Right lobe of liver (tissue), 6 donors: ENCODE results near the gene PSMD3. TPM values are rescaled to one million over a fixed set of nuclear protein-coding genes. Genes with fewer than 3 reads are reported as not detected.
"Not testable (repeated sequence)": the region's sequence is repeated elsewhere in the genome, so short reads cannot be mapped to it uniquely, and the experiment has no call there.

Experiments used
- ATAC-seq, 4 donors: fragments of 200-7000 bp; cut with Tn5 transposase; one replicate each; pipeline ENCODE4 v1.9.1; 2020; ENCODE audit warnings: mild to moderate bottlenecking in 4 of 4, moderate library complexity in 4 of 4
- DNase-seq, 3 donors: peaks; one replicate each; pipeline ENCODE4 v3.0.0-alpha.2; 2020
- H3K27ac ChIP-seq, 3 donors: fragments of 200-600 bp; one replicate each; pipeline ENCODE4 v1.8.0; 2022
- H3K27me3 ChIP-seq, 2 donors: fragments of 200-600 bp; one replicate each; pipeline ENCODE4 v1.8.0; 2022
- H3K36me3 ChIP-seq, 4 donors: fragments of 200-600 bp; sonication (generic) in 1 of 4; one replicate each; pipeline versions ENCODE4 v1.5.1 to v1.8.0; 2017 to 2022; ENCODE audit warnings: control low read depth in 1 of 4
- H3K4me1 ChIP-seq, 4 donors: fragments of 200-600 bp; sonication (generic) in 1 of 4; one replicate each; pipeline versions ENCODE4 v1.5.1 to v1.8.0; 2017 to 2022; ENCODE audit warnings: control low read depth in 1 of 4
- H3K4me3 ChIP-seq, 3 donors: fragments of 200-600 bp; one replicate each; pipeline ENCODE4 v1.8.0; 2022
- H3K9me3 ChIP-seq, 4 donors: fragments of 200-600 bp; sonication (generic) in 1 of 4; one replicate each; pipeline versions ENCODE4 v1.5.1 to v1.8.0; 2017 to 2022; ENCODE audit warnings: control low read depth in 1 of 4
- CTCF ChIP-seq, 4 donors: fragments of 200-600 bp in 3 of 4; fragments of 450-650 bp in 1 of 4; IDR thresholded peaks; one replicate each; pipeline versions ENCODE4 v1.5.1 to v1.8.0; 2016 to 2022; ENCODE audit warnings: antibody characterized with exemption in 4 of 4, mild to moderate bottlenecking in 2 of 4
- POLR2A ChIP-seq: fragments of 450-650 bp; IDR thresholded peaks from one replicate; pipeline ENCODE4 v1.6.1; 2017; ENCODE audit warnings: antibody characterized with exemption, mild to moderate bottlenecking
- WGBS: methylation state at CpG from one replicate; pipeline ENCODE4 v1.1.6; 2018; ENCODE audit warnings: low coverage, low lambda C conversion rate; ENCODE audit not compliant: insufficient coverage; ENCODE audit errors: missing lambda C conversion rate; 5-methylcytosine and 5-hydroxymethylcytosine counted together
- intact Hi-C, 2 donors: fragments of 100-400 bp; cut with DNase I; formaldehyde crosslinking; loops; one replicate each; pipeline versions ENCODE4 v1.11.2 to v1.14.1; 2022
- total RNA-seq, 6 experiments: library from RNA; depleted of rRNA in 2 of 6; stranded (reverse); fragments of >200 nt in 2 of 6; fragmentation: NEBNext Ultra II Directional in 3 of 6; extraction: Animal tissue kit (Norgen Biotek cat#: 25700) in 3 of 6; gene quantifications; one replicate each; pipeline versions ENCODE4 v1.1.0 to v1.2.4, GENCODE V29; 2016 to 2023
- donor health status: DM: no; HTN: yes; CAD: no.
- donor health status: DM: no; HTN: no; CAD: no.
- donor health status: DM: no; HTN: no; CAD: no.
- donor health status: DM: no; HTN: yes; CAD: no.
- donor health status: DM: no; HTN: yes; CAD: no.

PSMD3 gene
- total RNA-seq, 6 experiments from 2014 or later = 58.3 to 85.3 (median 67.4) TPM

DNA sequence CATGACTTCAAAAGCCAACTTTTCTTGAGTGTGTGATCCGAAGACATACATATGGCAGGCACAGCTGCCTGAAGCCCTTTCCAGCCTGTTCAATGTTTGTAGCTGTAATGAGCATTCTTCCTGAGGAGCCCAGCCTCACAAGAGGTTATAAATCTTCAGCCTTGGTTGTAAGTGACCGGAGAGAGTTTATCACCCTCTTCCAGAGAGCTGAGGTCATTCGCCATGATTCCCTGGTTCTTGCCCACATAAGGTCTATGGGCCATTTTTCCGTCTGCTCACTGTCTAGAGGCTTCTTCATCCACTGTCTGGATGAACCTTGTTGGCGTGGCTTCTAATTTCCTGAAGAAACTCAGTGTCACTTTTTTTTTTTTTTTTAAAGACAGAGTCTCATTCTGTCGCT is 24.9 kb downstream of the PSMD3 start:
- ATAC-seq (no peak), DNase-seq (no peak)
- H3K27ac ChIP-seq = no peak overlapping the region
- H3K36me3 ChIP-seq = no peaks in the 10 kb centered on the region
- no peaks in the 10 kb centered on the region for H3K4me1 ChIP-seq
- H3K27me3 ChIP-seq = no peaks in the 10 kb centered on the region
- no peaks in the 10 kb centered on the region for H3K9me3 ChIP-seq
- H3K4me3 ChIP-seq = no peak overlapping the region
- TF ChIP-seq CTCF (IDR thresholded peaks at IDR 0.05) (no peak), POLR2A (no peak)
- intact Hi-C loops = no loop called here
- WGBS = 96% methylated on average over 3 of the region's 6 CpGs

DNA sequence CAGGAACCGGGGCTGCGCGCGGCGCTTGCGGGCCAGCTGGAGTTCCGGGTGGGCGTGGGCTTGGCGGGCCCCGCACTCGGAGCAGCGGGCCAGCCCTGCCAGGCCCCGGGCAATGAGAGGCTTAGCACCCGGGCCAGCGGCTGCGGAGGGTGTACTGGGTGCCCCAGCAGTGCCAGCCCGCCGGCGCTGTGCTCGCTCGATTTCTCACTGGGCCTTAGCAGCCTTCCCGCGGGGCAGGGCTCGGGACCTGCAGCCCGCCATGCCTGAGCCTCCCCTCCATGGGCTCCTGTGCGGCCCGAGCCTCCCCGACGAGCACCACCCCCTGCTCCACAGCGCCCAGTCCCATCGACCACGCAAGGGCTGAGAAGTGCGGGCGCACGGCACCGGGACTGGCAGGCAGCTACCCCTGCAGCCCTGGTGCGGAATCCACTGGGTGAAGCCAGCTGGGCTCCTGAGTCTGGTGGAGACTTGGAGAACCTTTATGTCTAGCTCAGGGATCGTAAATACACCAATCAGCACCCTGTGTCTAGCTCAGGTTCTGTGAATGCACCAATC is 30.4 kb downstream of the PSMD3 start:
- H3K36me3 ChIP-seq, H3K9me3 ChIP-seq, ATAC-seq, H3K4me1 ChIP-seq, H3K4me3 ChIP-seq, DNase-seq, H3K27me3 ChIP-seq, H3K27ac ChIP-seq: not testable (repeated sequence)
- intact Hi-C loops = loop anchor here (10.0 kb wide), 4 partner anchors 64 to 184 kb away; partner anchors contain the start of gene RAPGEFL1 (in 1 of the 2)
- no CpG with 5 or more reads among the region's 38 CpGs for WGBS

DNA sequence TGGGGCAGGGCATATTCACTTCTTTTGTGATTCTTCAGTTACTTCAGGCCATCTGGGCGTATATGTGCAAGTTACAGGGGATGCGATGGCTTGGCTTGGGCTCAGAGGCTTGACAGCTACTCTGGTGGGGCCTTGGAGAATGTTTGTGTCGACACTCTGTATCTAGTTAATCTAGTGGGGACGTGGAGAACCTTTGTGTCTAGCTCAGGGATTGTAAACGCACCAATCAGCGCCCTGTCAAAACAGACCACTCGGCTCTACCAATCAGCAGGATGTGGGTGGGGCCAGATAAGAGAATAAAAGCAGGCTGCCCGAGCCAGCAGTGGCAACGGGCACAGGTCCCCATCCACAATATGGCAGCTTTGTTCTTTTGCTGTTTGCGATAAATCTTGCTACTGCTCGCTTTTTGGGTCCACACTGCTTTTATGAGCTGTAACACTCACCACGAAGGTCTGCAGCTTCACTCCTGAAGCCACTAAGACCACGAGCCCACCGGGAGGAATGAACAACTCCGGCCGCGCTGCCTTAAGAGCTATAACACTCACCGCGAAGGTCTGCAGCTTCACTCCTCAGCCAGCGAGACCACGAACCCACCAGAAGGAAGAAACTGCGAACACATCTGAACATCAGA is 31.5 kb downstream of the PSMD3 start:
- ATAC-seq, H3K4me3 ChIP-seq, DNase-seq, H3K36me3 ChIP-seq, H3K4me1 ChIP-seq, H3K27ac ChIP-seq, H3K27me3 ChIP-seq, H3K9me3 ChIP-seq: not testable (repeated sequence)
- intact Hi-C loops = loop anchor here (10.0 kb wide), 4 partner anchors 63 to 183 kb away; partner anchors contain the start of gene RAPGEFL1 (in 1 of the 2)
- 55% methylated on average over 12 of the region's 22 CpGs for WGBS

GRCh38 chr17:40014375-40014980 is 33.9 kb downstream of the PSMD3 start:
- TF ChIP-seq CTCF (IDR thresholded peaks at IDR 0.05) = no peak
- no peak for TF ChIP-seq POLR2A
- peak in 2 of 4 donors; percentile 5 to 24 for ATAC-seq
- Histone ChIP-seq H3K9me3 (no peaks in the 10 kb centered on the region), H3K4me3 (no peak overlapping the region), H3K27ac (no peak overlapping the region), H3K4me1 (no peaks in the 10 kb centered on the region), H3K36me3 (peaks cover 0 to 2% (median 0%) of the 10 kb centered on the region in 4 donors), H3K27me3 (no peaks in the 10 kb centered on the region)
- DNase-seq = no peak
- WGBS = 39% methylated on average over 9 of the region's 18 CpGs
- intact Hi-C loops = loop anchor here (10.0 kb wide), 4 partner anchors 60 to 180 kb away; partner anchors contain the start of gene RAPGEFL1 (in 1 of the 2)

DNA sequence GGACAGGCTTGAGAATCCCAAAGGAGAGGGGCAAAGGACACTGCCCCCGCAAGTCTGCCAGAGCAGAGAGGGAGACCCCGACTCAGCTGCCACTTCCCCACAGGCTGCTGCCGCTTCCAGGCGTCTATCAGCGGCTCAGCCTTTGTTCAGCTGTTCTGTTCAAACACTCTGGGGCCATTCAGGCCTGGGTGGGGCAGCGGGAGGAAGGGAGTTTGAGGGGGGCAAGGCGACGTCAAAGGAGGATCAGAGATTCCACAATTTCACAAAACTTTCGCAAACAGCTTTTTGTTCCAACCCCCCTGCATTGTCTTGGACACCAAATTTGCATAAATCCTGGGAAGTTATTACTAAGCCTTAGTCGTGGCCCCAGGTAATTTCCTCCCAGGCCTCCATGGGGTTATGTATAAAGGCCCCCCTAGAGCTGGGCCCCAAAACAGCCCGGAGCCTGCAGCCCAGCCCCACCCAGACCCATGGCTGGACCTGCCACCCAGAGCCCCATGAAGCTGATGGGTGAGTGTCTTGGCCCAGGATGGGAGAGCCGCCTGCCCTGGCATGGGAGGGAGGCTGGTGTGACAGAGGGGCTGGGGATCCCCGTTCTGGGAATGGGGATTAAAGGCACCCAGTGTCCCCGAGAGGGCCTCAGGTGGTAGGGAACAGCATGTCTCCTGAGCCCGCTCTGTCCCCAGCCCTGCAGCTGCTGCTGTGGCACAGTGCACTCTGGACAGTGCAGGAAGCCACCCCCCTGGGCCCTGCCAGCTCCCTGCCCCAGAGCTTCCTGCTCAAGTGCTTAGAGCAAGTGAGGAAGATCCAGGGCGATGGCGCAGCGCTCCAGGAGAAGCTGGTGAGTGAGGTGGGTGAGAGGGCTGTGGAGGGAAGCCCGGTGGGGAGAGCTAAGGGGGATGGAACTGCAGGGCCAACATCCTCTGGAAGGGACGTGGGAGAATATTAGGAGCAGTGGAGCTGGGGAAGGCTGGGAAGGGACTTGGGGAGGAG is 34.7 kb downstream of the PSMD3 start, which contains the start of gene CSF3:
CSF3 (plus strand) TSS at position 436 of the 993 bp plus-strand sequence; CDS start at position 471, 35 bp downstream.
- ATAC-seq = no peak
- WGBS = 57% methylated on average over 12 of the region's 20 CpGs
- H3K4me3 ChIP-seq = no peak within 1 kb of the TSS

More for the DNA sequence above, 34.7 kb downstream of the PSMD3 start, which contains the start of gene CSF3:
- H3K36me3 ChIP-seq = peaks cover 0 to 8% (median under 1%) of the 10 kb centered on the region in 4 donors
- H3K27me3 ChIP-seq = no peaks in the 10 kb centered on the region
- no peaks in the 10 kb centered on the region for H3K9me3 ChIP-seq
- no peak for TF ChIP-seq CTCF (IDR thresholded peaks at IDR 0.05)
- no peak for TF ChIP-seq POLR2A
- no peak for DNase-seq
- intact Hi-C loops = loop anchor here (10.0 kb wide), 4 partner anchors 60 to 180 kb away; partner anchors contain the start of gene RAPGEFL1 (in 1 of the 2)
- H3K27ac ChIP-seq = no peak within 1 kb of the TSS
- H3K4me1 ChIP-seq = no peaks in the 10 kb centered on the region
